ENCODE measurements around the gene SHC2. TPM values are rescaled to one million over a fixed set of nuclear protein-coding genes. Genes with fewer than 3 reads are reported as not detected.

SHC2 gene
- total and polyA plus RNA-seq, 2 of the 13 experiments (the other 11 are each of a cell fraction or from before 2014, with no cell fraction given), result 9.0 to 18.3 TPM

DNA sequence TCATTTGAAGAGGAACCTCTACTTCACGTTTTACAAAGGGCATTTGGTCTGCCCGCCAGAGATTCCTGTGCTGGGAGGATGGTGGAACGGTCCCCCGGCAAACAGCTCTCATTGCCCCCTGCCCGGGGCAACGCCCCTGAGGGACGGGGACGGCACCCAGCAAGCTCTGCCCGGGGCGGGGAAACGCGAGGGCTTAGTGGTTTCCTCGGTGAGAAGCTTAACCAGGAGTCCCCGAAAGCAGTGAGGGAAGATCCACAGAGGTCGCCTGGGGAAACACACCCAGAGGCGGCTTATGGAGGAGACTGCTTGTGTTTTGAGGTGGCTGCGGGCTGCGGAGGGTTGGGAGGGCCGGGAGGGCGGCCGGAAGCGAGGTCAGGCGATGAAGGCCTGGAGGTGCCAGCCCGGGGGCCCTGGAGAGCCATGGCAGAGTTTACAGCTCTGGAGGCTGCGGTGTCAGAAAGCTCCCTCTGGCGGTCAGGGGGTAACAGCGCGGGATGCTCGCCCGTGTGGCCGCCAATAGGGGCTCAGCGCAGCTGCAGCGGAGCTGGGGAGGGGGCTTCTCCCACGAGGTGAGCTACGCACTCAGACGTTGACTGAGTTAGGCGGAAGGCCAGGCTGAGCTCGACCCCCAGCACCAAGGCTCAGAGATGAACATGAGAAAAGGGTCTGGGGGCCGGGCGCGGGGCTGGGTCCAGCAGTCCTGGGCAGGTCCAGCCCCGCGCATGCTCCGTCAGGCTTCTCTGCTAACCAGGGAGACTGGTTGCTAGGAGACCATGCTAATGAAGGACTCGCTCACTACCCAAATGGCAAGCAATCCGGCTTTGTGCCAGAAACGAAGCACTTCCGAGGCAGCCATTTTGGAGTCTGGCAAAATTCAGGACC lies 45.8 kb upstream of the SHC2 start (continued):
- TF ChIP-seq ZNF225 (CRISPR knock-in tag; IDR thresholded peaks at IDR 0.05), result 0 out of 2 replicates have a peak, but pooled peaks have one; percentile 50
- TF ChIP-seq, protein P1, sequence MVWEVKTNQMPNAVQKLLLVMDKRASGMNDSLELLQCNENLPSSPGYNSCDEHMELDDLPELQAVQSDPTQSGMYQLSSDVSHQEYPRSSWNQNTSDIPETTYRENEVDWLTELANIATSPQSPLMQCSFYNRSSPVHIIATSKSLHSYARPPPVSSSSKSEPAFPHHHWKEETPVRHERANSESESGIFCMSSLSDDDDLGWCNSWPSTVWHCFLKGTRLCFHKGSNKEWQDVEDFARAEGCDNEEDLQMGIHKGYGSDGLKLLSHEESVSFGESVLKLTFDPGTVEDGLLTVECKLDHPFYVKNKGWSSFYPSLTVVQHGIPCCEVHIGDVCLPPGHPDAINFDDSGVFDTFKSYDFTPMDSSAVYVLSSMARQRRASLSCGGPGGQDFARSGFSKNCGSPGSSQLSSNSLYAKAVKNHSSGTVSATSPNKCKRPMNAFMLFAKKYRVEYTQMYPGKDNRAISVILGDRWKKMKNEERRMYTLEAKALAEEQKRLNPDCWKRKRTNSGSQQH (CRISPR knock-in tag; IDR thresholded peaks at IDR 0.05; ENCODE audit: low read depth), result no peak
- TF ChIP-seq ZNF790 (CRISPR knock-in tag; IDR thresholded peaks at IDR 0.05; ENCODE audit: borderline replicate concordance), result no peak
- no peak for TF ChIP-seq CBX2 (IDR thresholded peaks at IDR 0.05; ENCODE audit: low read depth, low read length)
- TF ChIP-seq CBX2 (CRISPR knock-in tag; IDR thresholded peaks at IDR 0.05; ENCODE audit: low read depth), result no peak
- TF ChIP-seq ZNF577 (CRISPR knock-in tag; IDR thresholded peaks at IDR 0.05; ENCODE audit: borderline replicate concordance, low read depth), result no peak
- no peak for TF ChIP-seq IRX3 (CRISPR knock-in tag; IDR thresholded peaks at IDR 0.05; ENCODE audit: borderline replicate concordance, low read depth)
- no peak; the same call in 1 of the 2 replicates for TF ChIP-seq ZC3H4 (CRISPR knock-in tag; IDR thresholded peaks at IDR 0.05; ENCODE audit: borderline replicate concordance)
- TF ChIP-seq ZBTB3 (CRISPR knock-in tag; IDR thresholded peaks at IDR 0.05; ENCODE audit: borderline replicate concordance, low read depth), result no peak
- no peak for TF ChIP-seq MAFF (IDR thresholded peaks at IDR 0.05; ENCODE audit: low read depth, low read length)
- no peak for TF ChIP-seq CENPT (CRISPR knock-in tag; IDR thresholded peaks at IDR 0.05; ENCODE audit: low read depth)
- no peak for TF ChIP-seq ZNF235 (CRISPR knock-in tag; IDR thresholded peaks at IDR 0.05; ENCODE audit: borderline replicate concordance)
- TF ChIP-seq, protein P2, sequence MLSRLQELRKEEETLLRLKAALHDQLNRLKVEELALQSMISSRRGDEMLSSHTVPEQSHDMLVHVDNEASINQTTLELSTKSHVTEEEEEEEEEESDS (CRISPR knock-in tag; IDR thresholded peaks at IDR 0.05; ENCODE audit: borderline replicate concordance), result no peak
- TF ChIP-seq KDM4B (CRISPR knock-in tag; IDR thresholded peaks at IDR 0.05), result peak; percentile 49; the same call in 1 of the 2 replicates
- TF ChIP-seq KLF13 (CRISPR knock-in tag; IDR thresholded peaks at IDR 0.05), result no peak
- peak; percentile 44 for TF ChIP-seq RARA (CRISPR knock-in tag; IDR thresholded peaks at IDR 0.05)
- TF ChIP-seq, protein P3, sequence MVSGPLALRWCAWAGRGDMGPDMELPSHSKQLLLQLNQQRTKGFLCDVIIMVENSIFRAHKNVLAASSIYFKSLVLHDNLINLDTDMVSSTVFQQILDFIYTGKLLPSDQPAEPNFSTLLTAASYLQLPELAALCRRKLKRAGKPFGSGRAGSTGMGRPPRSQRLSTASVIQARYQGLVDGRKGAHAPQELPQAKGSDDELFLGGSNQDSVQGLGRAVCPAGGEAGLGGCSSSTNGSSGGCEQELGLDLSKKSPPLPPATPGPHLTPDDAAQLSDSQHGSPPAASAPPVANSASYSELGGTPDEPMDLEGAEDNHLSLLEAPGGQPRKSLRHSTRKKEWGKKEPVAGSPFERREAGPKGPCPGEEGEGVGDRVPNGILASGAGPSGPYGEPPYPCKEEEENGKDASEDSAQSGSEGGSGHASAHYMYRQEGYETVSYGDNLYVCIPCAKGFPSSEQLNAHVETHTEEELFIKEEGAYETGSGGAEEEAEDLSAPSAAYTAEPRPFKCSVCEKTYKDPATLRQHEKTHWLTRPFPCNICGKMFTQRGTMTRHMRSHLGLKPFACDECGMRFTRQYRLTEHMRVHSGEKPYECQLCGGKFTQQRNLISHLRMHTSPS (CRISPR knock-in tag; IDR thresholded peaks at IDR 0.05; ENCODE audit: low read depth), result peak; percentile 93
- no peak for TF ChIP-seq JUNB (CRISPR knock-in tag; IDR thresholded peaks at IDR 0.05; ENCODE audit: borderline replicate concordance)
- no peak for TF ChIP-seq ZKSCAN5 (CRISPR knock-in tag; IDR thresholded peaks at IDR 0.05)
- TF ChIP-seq RAD21 (CRISPR knock-in tag; IDR thresholded peaks at IDR 0.05), result peak; percentile 92
- TF ChIP-seq ZNF549 (CRISPR knock-in tag; IDR thresholded peaks at IDR 0.05), result no peak
- TF ChIP-seq ZFP82 (CRISPR knock-in tag; IDR thresholded peaks at IDR 0.05; ENCODE audit: borderline replicate concordance), result 0 out of 2 replicates have a peak, but pooled peaks have one; percentile 15
